ENCODE data around the gene AFF3.

Gene AFF3

DNA sequence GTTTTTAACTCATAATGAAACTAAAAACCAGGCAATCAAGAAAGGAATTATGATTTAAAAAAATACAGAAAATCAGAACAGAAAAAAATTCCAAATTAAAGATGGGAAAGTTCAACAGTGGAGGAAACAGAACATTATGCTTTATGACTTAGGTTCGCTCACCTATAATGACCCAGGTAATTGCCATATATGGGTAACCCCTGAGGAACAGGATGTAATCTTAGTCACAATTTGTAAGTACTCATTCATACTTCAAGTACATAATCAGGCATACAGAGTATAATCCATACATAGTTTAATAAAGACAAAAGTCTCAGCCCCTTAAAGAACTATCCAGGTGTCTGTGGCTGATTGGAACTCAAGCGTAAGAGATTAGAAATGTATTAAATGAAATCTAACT, 159.6 kb downstream of the AFF3 start:
- DNase-seq (ENCODE audit: low read depth): peak; percentile 13
- H3K4me3 ChIP-seq (ENCODE audit: low read length): no peak overlapping the region
- TF ChIP-seq, protein P1, sequence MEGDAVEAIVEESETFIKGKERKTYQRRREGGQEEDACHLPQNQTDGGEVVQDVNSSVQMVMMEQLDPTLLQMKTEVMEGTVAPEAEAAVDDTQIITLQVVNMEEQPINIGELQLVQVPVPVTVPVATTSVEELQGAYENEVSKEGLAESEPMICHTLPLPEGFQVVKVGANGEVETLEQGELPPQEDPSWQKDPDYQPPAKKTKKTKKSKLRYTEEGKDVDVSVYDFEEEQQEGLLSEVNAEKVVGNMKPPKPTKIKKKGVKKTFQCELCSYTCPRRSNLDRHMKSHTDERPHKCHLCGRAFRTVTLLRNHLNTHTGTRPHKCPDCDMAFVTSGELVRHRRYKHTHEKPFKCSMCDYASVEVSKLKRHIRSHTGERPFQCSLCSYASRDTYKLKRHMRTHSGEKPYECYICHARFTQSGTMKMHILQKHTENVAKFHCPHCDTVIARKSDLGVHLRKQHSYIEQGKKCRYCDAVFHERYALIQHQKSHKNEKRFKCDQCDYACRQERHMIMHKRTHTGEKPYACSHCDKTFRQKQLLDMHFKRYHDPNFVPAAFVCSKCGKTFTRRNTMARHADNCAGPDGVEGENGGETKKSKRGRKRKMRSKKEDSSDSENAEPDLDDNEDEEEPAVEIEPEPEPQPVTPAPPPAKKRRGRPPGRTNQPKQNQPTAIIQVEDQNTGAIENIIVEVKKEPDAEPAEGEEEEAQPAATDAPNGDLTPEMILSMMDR (IDR thresholded peaks at IDR 0.05; ENCODE audit: insufficient read depth, low read depth, low read length, missing control alignments): no peak

DNA sequence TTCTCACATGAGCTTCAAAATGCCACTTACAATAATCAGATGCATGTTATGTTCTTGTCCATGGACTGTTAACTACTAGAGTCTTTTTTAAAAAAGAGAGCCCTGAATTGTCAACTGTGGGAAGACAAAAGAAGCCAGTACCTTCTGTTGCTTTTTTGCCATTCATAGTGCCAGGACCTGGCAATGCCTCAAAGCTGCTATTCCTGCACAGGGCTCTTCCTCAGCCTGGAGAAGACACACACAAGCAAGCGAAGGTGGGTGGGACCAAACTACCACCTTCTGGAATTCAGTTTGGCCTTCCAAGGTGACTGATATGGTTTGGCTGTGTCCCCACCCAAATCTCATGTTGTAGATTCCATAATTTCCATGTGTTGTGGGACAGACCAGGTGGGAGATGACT, 160.6 kb downstream of the AFF3 start:
- TF ChIP-seq, protein P1 (IDR thresholded peaks at IDR 0.05; ENCODE audit: insufficient read depth, low read depth, low read length, missing control alignments): no peak
- no peak for DNase-seq (ENCODE audit: low read depth)
- H3K4me3 ChIP-seq (ENCODE audit: low read length): no peak overlapping the region

DNA sequence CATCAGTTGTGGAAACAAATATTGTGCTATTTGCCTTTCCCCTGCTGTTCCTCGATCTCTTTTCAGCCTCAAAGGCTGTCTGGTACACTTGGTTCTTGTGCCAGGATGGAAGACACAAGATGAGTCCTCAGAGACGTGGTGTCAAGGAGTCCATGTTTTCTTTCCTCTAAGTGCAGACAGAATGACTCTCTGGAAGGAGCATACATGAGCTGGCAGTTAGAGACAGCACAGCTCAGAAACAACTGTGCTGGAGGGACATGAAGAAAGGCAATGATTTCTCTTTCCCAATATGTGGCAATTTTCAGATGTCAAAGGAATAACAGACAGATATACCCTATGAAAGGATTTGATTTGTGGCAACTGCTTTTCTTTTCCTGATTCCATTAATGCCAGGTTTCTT, 162.2 kb downstream of the AFF3 start:
- TF ChIP-seq, protein P1 (IDR thresholded peaks at IDR 0.05; ENCODE audit: insufficient read depth, low read depth, low read length, missing control alignments): no peak
- DNase-seq (ENCODE audit: low read depth): no peak
- H3K4me3 ChIP-seq (ENCODE audit: low read length): no peak overlapping the region

GRCh38 chr2:99977966-99978365, 164.4 kb downstream of the AFF3 start:
- DNase-seq (ENCODE audit: low read depth): peak; percentile 27
- TF ChIP-seq, protein P1 (IDR thresholded peaks at IDR 0.05; ENCODE audit: insufficient read depth, low read depth, low read length, missing control alignments): no peak
- no peak overlapping the region for H3K4me3 ChIP-seq (ENCODE audit: low read length)

DNA sequence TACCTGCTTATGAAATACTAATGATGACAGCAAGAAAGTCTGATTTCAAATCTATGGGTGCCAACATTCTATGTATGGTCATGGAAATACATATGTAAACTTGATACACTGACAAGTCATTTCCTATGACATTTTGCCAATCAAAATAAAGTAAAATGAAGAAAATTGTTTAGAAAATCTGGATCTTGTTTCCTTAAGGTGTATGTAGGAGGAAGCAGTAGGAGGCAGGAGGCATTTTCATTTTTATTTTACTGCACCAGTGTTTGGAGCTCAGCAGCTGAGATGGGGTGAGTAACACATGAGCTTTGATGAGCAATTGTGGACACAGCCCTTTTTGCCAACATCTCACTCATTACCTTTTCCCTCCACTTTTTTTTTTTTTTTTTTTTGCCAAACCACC, 167.0 kb downstream of the AFF3 start:
- TF ChIP-seq, protein P1 (IDR thresholded peaks at IDR 0.05; ENCODE audit: insufficient read depth, low read depth, low read length, missing control alignments): no peak
- peak; percentile 53 for DNase-seq (ENCODE audit: low read depth)
- no peak overlapping the region for H3K4me3 ChIP-seq (ENCODE audit: low read length)

DNA sequence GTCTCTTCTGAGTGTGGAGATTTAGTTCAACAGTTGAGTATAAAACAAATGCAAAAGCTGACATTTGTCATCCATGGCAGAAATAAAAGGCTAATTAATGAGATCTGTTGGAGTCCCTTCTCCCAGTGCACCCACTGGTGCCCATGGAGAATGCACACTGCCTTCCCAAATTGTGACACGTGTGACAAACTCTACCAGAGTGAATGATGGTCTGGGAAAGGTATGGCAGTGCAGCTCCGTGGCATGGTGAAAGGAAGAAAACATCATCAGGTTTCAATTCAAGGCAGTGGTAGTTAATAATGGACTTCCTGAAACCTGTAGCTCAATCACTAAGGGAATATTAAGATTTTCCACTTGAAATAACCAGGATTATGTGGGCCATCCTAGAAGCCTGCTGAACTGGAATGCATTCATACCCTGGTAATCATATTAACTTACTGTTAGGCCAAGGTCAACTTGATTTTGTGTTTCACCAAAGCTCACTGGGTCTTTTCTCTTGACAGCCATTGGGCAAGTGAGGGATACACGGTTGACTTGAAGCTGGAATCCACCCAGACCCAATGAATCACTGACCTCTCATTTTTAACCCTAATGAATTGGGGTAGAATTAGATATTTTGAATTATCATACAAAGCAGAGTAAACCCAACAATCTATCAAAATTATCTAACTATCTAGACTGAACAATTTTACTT, 167.6 kb downstream of the AFF3 start:
- TF ChIP-seq, protein P1 (IDR thresholded peaks at IDR 0.05; ENCODE audit: insufficient read depth, low read depth, low read length, missing control alignments): no peak
- DNase-seq (ENCODE audit: low read depth): no peak
- H3K4me3 ChIP-seq (ENCODE audit: low read length): no peak overlapping the region

DNA sequence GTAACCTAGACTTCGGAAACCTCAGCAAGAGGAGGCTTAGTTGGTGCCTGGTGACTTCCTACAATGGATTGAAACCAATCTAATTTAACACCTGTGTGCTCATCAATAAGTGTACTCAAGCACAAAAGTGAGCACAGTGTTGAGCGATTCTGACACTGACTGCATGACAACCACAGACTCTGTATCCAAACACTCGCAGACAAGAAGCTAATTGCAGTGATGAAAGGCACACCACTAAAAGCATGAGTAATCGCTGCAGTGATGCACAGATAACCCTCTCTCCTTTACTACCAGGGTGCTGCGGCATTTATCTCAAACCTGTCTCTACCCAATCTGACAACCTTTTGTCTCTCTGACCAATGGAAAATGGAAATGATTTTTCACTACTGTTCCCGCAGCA, 168.1 kb downstream of the AFF3 start:
- no peak overlapping the region for H3K4me3 ChIP-seq (ENCODE audit: low read length)
- peak; percentile 45 for DNase-seq (ENCODE audit: low read depth)
- TF ChIP-seq, protein P1 (IDR thresholded peaks at IDR 0.05; ENCODE audit: insufficient read depth, low read depth, low read length, missing control alignments): no peak
